ENCODE results near the gene RAD9A. TPM values are rescaled to one million over a fixed set of nuclear protein-coding genes. Genes with fewer than 3 reads are reported as not detected.

The RAD9A gene
- total RNA-seq, 1 donor from 2014 or later: 22.6 TPM

- TF ChIP-seq CTCF (IDR thresholded peaks at IDR 0.05): no peak
- intact Hi-C loops (cut with DNase I): no loop called here
- Histone ChIP-seq H3K27ac (no peak overlapping the region), H3K36me3 (no peaks in the 10 kb centered on the region), H3K9me3 (no peaks in the 10 kb centered on the region), H3K4me3 (no peak overlapping the region), H3K4me1 (peaks cover 0 to 28% of the 10 kb centered on the region in 2 donors), H3K27me3 (no peaks in the 10 kb centered on the region)
- no peak for DNase-seq (ENCODE audit: low spot score in 2 of 2)
These were observed 21.6 kb downstream of the RAD9A start for GRCh38 chr11:67413266-67413849.

- Histone ChIP-seq H3K27me3 (no peaks in the 10 kb centered on the region), H3K4me3 (peak within 1 kb of the TSS; percentile 51 to 67), H3K27ac (peak within 1 kb of the TSS; percentile 90 to 98), H3K36me3 (no peaks in the 10 kb centered on the region), H3K4me1 (peaks cover 9 to 49% of the 10 kb centered on the region in 2 donors), H3K9me3 (no peaks in the 10 kb centered on the region)
- intact Hi-C loops (cut with DNase I): no loop called here
- no peak for DNase-seq (ENCODE audit: low spot score in 2 of 2)
- TF ChIP-seq CTCF (IDR thresholded peaks at IDR 0.05): no peak
These were observed 23.9 kb downstream of the RAD9A start, which contains the start of gene CARNS1 for GRCh38 chr11:67415501-67416304. TSS of gene CARNS1 (plus strand) at chr11:67415678. CDS start at chr11:67416200, 522 bp downstream.

- Histone ChIP-seq H3K27ac (peak overlapping the region; percentile 90 to 98), H3K36me3 (no peaks in the 10 kb centered on the region), H3K27me3 (no peaks in the 10 kb centered on the region), H3K4me3 (peak overlapping the region in 1 of 2 donors; percentile 67), H3K4me1 (peaks cover 9 to 52% of the 10 kb centered on the region in 2 donors), H3K9me3 (no peaks in the 10 kb centered on the region)
- intact Hi-C loops (cut with DNase I): no loop called here
- no peak for TF ChIP-seq CTCF (IDR thresholded peaks at IDR 0.05)
- peak in 1 of 2 donors; percentile 81 for DNase-seq (ENCODE audit: low spot score in 2 of 2)
These were observed 24.9 kb downstream of the RAD9A start for GRCh38 chr11:67416416-67417335.

GRCh38 chr11:67417425-67417824 is 25.6 kb downstream of the RAD9A start:
- Histone ChIP-seq H3K27ac (peak overlapping the region; percentile 90 to 98), H3K4me1 (peaks cover 9 to 52% of the 10 kb centered on the region in 2 donors)
- intact Hi-C loops (cut with DNase I): no loop called here

More at GRCh38 chr11:67417425-67417824, 25.6 kb downstream of the RAD9A start:
- Histone ChIP-seq H3K9me3 (no peaks in the 10 kb centered on the region), H3K36me3 (no peaks in the 10 kb centered on the region), H3K4me3 (no peak overlapping the region), H3K27me3 (no peaks in the 10 kb centered on the region)
- DNase-seq (ENCODE audit: low spot score in 2 of 2): no peak
- no peak for TF ChIP-seq CTCF (IDR thresholded peaks at IDR 0.05)
